Ascending aorta (tissue), 2 donors: ENCODE data around the gene CEP85. TPM values are rescaled to one million over a fixed set of nuclear protein-coding genes. Genes with fewer than 3 reads are reported as not detected.
A peak's percentile ranks its signal among the peaks of the same experiment; 100 is the strongest.
"Not testable (repeated sequence)": the region's sequence is repeated elsewhere in the genome, so short reads cannot be mapped to it uniquely, and the experiment has no call there.

Experiments used
- DNase-seq, 2 donors: peaks; one replicate each; pipeline ENCODE4 v3.0.0-alpha.2; 2019; ENCODE audit warnings: low spot score in 2 of 2
- H3K27ac ChIP-seq, 2 donors: fragments of 200-600 bp; sonication (generic); one replicate each; pipeline ENCODE4 v1.5.1; 2016 to 2017; ENCODE audit warnings: mild to moderate bottlenecking in 1 of 2
- H3K27me3 ChIP-seq: fragments of 200-600 bp; sonication (generic); one replicate; pipeline ENCODE4 v1.5.1; 2017
- H3K36me3 ChIP-seq, 2 donors: fragments of 200-600 bp; sonication (generic); one replicate each; pipeline ENCODE4 v1.5.1; 2016
- H3K4me1 ChIP-seq, 2 donors: fragments of 200-600 bp; sonication (generic); one replicate each; pipeline ENCODE4 v1.5.1; 2016 to 2017; ENCODE audit warnings: mild to moderate bottlenecking in 1 of 2
- H3K4me3 ChIP-seq, 2 donors: fragments of 200-600 bp; sonication (generic); one replicate each; pipeline ENCODE4 v1.5.1; 2016 to 2017; ENCODE audit warnings: mild to moderate bottlenecking in 1 of 2
- H3K9me3 ChIP-seq, 2 donors: fragments of 200-600 bp; sonication (generic); one replicate each; pipeline ENCODE4 v1.5.1; 2016
- CTCF ChIP-seq, 3 experiments: fragments of 200-600 bp in 2 of 3; fragments of 450-650 bp in 1 of 3; sonication (generic) in 2 of 3; IDR thresholded peaks; one replicate each; pipeline ENCODE4 v1.5.1; 2016 to 2019; ENCODE audit warnings: antibody characterized with exemption in 3 of 3, mild to moderate bottlenecking in 1 of 3, moderate library complexity in 1 of 3
- intact Hi-C: fragments of 100-400 bp; cut with DNase I; formaldehyde crosslinking; loops from one replicate; pipeline ENCODE4 v1.15.1; 2023
- total RNA-seq: library from RNA; depleted of rRNA; stranded (reverse); fragments of >200 nt; gene quantifications from one replicate; pipeline ENCODE4 v1.1.0, GENCODE V29; 2016

The CEP85 gene
- total RNA-seq, 1 donor from 2014 or later, result 5.0 TPM

GRCh38 chr1:26300578-26301275 lies 66.7 kb downstream of the CEP85 start:
- peaks cover under 1 to 2% of the 10 kb centered on the region in 2 donors for H3K4me1 ChIP-seq
- intact Hi-C loops, result no loop called here
- no peak for TF ChIP-seq CTCF (IDR thresholded peaks at IDR 0.05)
- DNase-seq, result no peak
- no peaks in the 10 kb centered on the region for H3K27me3 ChIP-seq
- no peaks in the 10 kb centered on the region for H3K36me3 ChIP-seq
- H3K9me3 ChIP-seq, result no peaks in the 10 kb centered on the region
- no peak overlapping the region for H3K27ac ChIP-seq
- no peak overlapping the region for H3K4me3 ChIP-seq

GRCh38 chr1:26302733-26303405 lies 68.9 kb downstream of the CEP85 start:
- DNase-seq, result no peak
- no peak for TF ChIP-seq CTCF (IDR thresholded peaks at IDR 0.05)
- H3K4me3 ChIP-seq, result no peak overlapping the region
- H3K27me3 ChIP-seq, result no peaks in the 10 kb centered on the region
- no peaks in the 10 kb centered on the region for H3K36me3 ChIP-seq
- intact Hi-C loops, result no loop called here
- H3K27ac ChIP-seq, result no peak overlapping the region
- no peaks in the 10 kb centered on the region for H3K9me3 ChIP-seq
- H3K4me1 ChIP-seq, result peaks cover 5 to 8% of the 10 kb centered on the region in 2 donors

- H3K27ac ChIP-seq, result peak overlapping the region; percentile 20 to 55
- H3K4me1 ChIP-seq, result peaks cover 5 to 8% of the 10 kb centered on the region in 2 donors
- H3K36me3 ChIP-seq, result no peaks in the 10 kb centered on the region
- H3K4me3 ChIP-seq, result peak overlapping the region; percentile 68 to 70
- H3K9me3 ChIP-seq, result no peaks in the 10 kb centered on the region
- H3K27me3 ChIP-seq, result no peaks in the 10 kb centered on the region
- no peak for DNase-seq
- intact Hi-C loops, result no loop called here
- no peak for TF ChIP-seq CTCF (IDR thresholded peaks at IDR 0.05)
Observed at GRCh38 chr1:26305667-26306289, 71.8 kb downstream of the CEP85 start.

- Histone ChIP-seq H3K27ac (peak within 1 kb of the TSS; percentile 20 to 55), H3K27me3 (no peaks in the 10 kb centered on the region), H3K4me3 (peak within 1 kb of the TSS; percentile 68 to 70), H3K9me3 (no peaks in the 10 kb centered on the region), H3K36me3 (no peaks in the 10 kb centered on the region), H3K4me1 (peaks cover 5 to 8% of the 10 kb centered on the region in 2 donors)
- DNase-seq, result peak; percentile 66 to 94
- no peak for TF ChIP-seq CTCF (IDR thresholded peaks at IDR 0.05)
- intact Hi-C loops, result loop anchor here (1.0 kb wide), 1 partner anchor 28 kb away; no protein-coding TSS in a partner anchor
Observed at GRCh38 chr1:26306290-26307229, 72.6 kb downstream of the CEP85 start, which contains the start of gene UBXN11. Gene UBXN11, minus strand, starts transcription at chr1:26306636. Its CDS starts 3,753 bp downstream, at chr1:26302883.

GRCh38 chr1:26307363-26307781 lies 73.4 kb downstream of the CEP85 start:
- DNase-seq, result no peak
- peak overlapping the region in 1 of 2 donors; percentile 20 for H3K27ac ChIP-seq
- no peaks in the 10 kb centered on the region for H3K9me3 ChIP-seq
- H3K36me3 ChIP-seq, result no peaks in the 10 kb centered on the region
- H3K27me3 ChIP-seq, result no peaks in the 10 kb centered on the region
- intact Hi-C loops, result loop anchor here (1.0 kb wide), 1 partner anchor 29 kb away; no protein-coding TSS in a partner anchor
- H3K4me1 ChIP-seq, result peaks cover 5 to 8% of the 10 kb centered on the region in 2 donors
- no peak for TF ChIP-seq CTCF (IDR thresholded peaks at IDR 0.05)
- H3K4me3 ChIP-seq, result no peak overlapping the region

GRCh38 chr1:26307966-26308899 lies 74.2 kb downstream of the CEP85 start:
- intact Hi-C loops, result loop anchor here (1.0 kb wide), 1 partner anchor 30 kb away; no protein-coding TSS in a partner anchor
- H3K27ac ChIP-seq, result not testable (repeated sequence)

More at GRCh38 chr1:26307966-26308899, 74.2 kb downstream of the CEP85 start:
- not testable (repeated sequence) for DNase-seq, H3K4me3 ChIP-seq, H3K36me3 ChIP-seq, H3K27me3 ChIP-seq, H3K4me1 ChIP-seq, H3K9me3 ChIP-seq
